Globus pallidus (tissue), 1 donor: Measurements from ENCODE around the gene UNC45A.
A peak's percentile ranks its signal among the peaks of the same experiment; 100 is the strongest.
"Not testable (repeated sequence)": the region's sequence is repeated elsewhere in the genome, so short reads cannot be mapped to it uniquely, and the experiment has no call there.

ENCODE experiments used
- DNase-seq: peaks from one replicate; pipeline ENCODE4 v3.0.0-alpha.2; 2015; ENCODE audit warnings: low spot score

The UNC45A gene

GRCh38 chr15:90902840-90903732 lies 32.0 kb upstream of the UNC45A start, which contains the start of gene MAN2A2:
MAN2A2 (plus strand) TSS chr15:90903302; CDS start chr15:90904208, 906 bp downstream.
- peak; percentile 88 for DNase-seq

GRCh38 chr15:90903733-90904536 lies 31.1 kb upstream of the UNC45A start:
- DNase-seq = no peak

GRCh38 chr15:90904746-90905145 lies 30.3 kb upstream of the UNC45A start:
- DNase-seq = no peak

- no peak for DNase-seq
Observed at GRCh38 chr15:90905306-90906180, 29.5 kb upstream of the UNC45A start.

GRCh38 chr15:90906181-90906849 lies 28.8 kb upstream of the UNC45A start:
- DNase-seq = no peak

GRCh38 chr15:90907051-90907660 lies 27.9 kb upstream of the UNC45A start:
- DNase-seq = no peak

GRCh38 chr15:90907838-90908507 lies 27.1 kb upstream of the UNC45A start:
- peak; percentile 65 for DNase-seq

GRCh38 chr15:90909449-90909848 lies 25.6 kb upstream of the UNC45A start:
- not testable (repeated sequence) for DNase-seq

GRCh38 chr15:90909976-90910375 lies 25.1 kb upstream of the UNC45A start:
- no peak for DNase-seq

- no peak for DNase-seq
Observed at GRCh38 chr15:90910441-90911301, 24.4 kb upstream of the UNC45A start.

- no peak for DNase-seq
Observed at GRCh38 chr15:90911302-90911623, 23.8 kb upstream of the UNC45A start.

GRCh38 chr15:90911906-90912769 lies 22.9 kb upstream of the UNC45A start:
- no peak for DNase-seq

GRCh38 chr15:90912770-90913075 lies 22.4 kb upstream of the UNC45A start:
- no peak for DNase-seq

GRCh38 chr15:90913398-90913944 lies 21.6 kb upstream of the UNC45A start:
- no peak for DNase-seq

- DNase-seq = no peak
Observed at GRCh38 chr15:90914305-90915080, 20.6 kb upstream of the UNC45A start.

GRCh38 chr15:90915216-90915807 lies 19.8 kb upstream of the UNC45A start:
- no peak for DNase-seq

- no peak for DNase-seq
Observed at GRCh38 chr15:90915808-90916440, 19.2 kb upstream of the UNC45A start.
